NCI-H2171 (cell line): ENCODE data around the gene KIF18B.
A peak's percentile ranks its signal among the peaks of the same experiment; 100 is the strongest.

ENCODE experiments used
- DNase-seq: peaks from one replicate; lab custom pipeline; 2025; lab: John Stamatoyannopoulos, UW

The KIF18B gene

DNA sequence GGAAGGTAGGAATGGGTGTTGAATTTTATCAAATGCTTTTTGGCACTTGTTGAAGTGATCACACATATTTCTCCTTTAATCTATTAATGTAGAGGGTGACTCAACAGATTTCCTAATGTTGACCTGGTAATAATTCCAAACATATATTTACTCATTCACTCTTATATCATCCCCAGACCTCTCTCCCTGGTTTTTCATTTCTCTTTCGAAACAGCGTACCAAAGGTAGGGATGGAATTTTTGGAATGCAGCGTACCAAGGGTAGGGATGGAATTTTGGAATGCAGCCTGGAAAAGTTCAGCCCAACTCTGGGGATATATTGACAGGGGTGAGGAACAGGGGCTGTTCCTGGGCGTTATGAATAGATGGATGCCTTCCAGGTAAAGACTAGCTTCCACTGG, 7.3 kb downstream of the KIF18B start:
- no peak for DNase-seq

DNA sequence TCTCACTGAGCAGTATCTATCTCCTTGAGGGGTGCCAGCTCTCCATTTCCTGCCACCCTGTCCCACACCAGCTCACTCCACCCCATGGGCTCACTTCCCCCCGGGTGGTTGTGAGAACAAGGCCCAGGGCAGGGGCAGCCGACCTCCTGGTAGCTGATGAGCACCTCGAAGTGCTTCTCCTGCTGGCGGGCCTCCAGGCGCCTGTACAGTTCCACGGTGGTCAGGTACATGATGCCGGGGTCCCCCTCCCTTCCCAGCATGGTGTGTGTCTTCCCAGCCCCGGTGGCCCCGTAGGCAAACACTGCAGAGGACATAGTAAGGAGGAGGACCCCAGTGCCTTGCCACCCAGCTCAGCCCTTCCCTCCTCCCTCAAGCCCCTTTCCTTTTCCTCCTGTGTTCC, 12.5 kb downstream of the KIF18B start:
- no peak for DNase-seq

DNA sequence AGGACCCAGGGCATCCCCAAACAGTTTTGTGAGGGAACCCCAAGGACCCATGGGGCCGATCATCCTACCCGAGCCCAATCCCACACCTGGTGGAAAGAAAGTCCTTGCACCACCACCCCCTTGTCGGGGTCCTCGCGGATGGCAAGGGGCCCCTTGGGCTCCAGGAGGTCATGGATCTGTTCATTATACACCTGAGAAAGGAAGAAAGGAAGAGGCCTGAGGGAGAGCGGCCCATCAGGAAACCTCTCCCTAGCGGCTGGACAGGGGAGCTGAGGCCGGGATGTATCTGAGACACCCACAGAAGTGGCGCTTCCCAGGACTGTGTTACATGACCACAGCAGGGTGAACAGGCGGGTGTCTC, 12.8 kb downstream of the KIF18B start:
- no peak for DNase-seq

DNA sequence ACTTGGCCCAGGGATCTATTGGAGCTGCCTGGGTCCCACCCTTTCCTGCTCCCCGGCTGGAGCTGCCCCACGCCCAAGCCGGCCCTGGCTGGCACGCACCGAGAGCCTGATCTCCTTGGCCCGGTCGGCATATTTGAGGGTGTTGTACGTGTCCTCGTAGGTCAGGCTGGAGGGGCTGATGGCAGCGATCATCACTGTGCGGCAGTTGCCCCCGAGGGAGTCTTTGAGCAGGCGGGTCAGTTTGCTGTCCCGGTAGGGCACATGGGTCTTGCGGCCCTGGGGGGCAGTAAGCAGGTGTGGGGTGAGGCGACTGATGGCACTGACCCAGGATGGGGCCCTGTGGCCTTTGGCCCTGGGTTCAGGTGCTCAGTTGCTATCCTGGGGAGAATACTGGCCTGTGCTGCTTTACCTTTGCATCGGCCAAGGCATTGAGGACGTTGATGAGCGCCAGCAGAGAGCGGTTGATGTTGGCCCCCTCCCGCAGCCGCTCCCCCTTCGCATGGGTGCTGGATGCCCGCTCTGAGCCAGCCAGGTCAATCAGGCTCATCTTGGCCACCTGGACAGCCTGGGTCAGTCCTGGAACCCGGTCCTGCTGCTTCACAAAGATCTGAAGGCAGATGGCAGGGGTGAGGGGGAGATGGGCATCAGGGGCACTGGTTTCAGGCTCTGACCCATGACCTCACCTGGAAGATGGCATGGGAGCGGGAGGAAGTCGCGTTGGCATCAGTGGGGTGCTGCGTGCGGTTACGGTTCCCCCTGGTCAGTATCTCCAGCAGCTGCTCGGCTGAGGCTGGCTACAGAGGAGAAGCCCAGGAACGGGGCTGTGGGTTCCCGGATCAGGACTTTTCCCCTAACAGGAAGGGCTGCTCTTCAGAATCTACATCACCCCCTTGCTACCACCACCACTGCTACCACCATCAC, 13.5 kb downstream of the KIF18B start:
- DNase-seq: no peak

- no peak for DNase-seq
Observed at GRCh38 chr17:44932787-44933097, 14.8 kb downstream of the KIF18B start.

- no peak for DNase-seq
Observed at GRCh38 chr17:44932096-44932786, 15.3 kb downstream of the KIF18B start.

- DNase-seq: no peak
Observed at GRCh38 chr17:44931376-44931775, 16.2 kb downstream of the KIF18B start.

DNA sequence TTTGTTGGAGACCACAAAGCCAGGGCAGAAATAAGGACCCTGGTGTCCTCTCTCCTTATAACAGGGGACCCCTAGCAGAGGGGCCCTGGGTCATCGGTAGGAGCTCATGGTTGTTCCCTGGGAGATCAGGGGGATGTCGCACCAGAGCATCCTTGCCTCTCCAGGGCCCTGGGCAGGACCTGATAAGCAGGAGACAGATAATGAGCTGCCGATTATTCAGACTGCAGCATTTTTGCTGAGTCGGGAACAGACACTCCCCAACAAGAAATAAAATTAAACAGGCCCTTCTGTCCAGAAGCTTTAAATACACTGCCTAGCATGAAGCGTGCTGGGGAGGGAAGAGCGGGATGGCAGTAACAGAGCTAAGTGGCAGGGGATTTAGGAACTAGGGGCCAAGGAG, 16.9 kb downstream of the KIF18B start:
- no peak for DNase-seq

GRCh38 chr17:44928950-44929720, 18.4 kb downstream of the KIF18B start:
- DNase-seq: no peak

- DNase-seq: no peak
Observed at GRCh38 chr17:44928136-44928535, 19.4 kb downstream of the KIF18B start.

DNA sequence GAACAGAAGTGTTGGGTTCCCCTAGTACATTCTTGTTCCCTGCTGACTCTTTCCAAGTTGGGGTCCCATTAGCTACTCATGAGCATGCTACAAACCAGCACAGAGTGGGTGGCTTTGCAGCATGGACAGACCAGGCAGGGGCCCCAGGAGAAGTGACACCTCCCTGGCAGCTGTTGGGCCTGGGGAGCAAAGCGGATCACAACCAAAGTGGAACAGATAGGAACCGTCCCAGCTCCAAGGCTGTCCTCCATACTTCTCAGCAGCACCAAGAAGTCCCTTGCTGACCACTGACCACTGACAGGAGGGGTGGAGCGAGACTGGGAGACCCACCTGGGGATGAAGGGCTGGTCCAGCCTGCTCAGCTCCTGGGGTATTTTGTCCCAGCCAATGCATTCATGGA, 19.9 kb downstream of the KIF18B start:
- no peak for DNase-seq

GRCh38 chr17:44926821-44927525, 20.6 kb downstream of the KIF18B start:
- DNase-seq: no peak

GRCh38 chr17:44925731-44926697, 21.6 kb downstream of the KIF18B start:
- no peak for DNase-seq

GRCh38 chr17:44924107-44924544, 23.4 kb downstream of the KIF18B start:
- DNase-seq: no peak

- no peak for DNase-seq
Observed at GRCh38 chr17:44922746-44923470, 24.7 kb downstream of the KIF18B start.

DNA sequence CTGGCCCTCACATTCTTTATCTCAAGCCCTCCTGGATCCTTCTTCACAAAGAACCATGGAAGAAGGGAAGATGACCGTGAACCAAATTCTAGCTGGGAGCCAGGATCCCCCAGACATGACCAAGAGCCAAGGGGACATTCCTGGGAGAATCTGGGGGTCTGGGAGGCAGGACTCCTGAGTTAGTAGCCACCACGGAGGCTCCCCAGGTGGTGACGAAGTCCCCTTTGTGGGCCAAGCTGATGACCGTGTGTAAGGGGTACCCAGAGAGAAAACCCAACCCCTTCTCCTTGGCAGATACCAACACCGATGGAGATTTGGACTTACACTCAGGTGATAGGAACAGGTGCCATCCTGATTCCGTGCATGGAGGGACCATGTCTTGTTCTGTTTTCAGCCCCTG, 25.4 kb downstream of the KIF18B start:
- DNase-seq: no peak

DNA sequence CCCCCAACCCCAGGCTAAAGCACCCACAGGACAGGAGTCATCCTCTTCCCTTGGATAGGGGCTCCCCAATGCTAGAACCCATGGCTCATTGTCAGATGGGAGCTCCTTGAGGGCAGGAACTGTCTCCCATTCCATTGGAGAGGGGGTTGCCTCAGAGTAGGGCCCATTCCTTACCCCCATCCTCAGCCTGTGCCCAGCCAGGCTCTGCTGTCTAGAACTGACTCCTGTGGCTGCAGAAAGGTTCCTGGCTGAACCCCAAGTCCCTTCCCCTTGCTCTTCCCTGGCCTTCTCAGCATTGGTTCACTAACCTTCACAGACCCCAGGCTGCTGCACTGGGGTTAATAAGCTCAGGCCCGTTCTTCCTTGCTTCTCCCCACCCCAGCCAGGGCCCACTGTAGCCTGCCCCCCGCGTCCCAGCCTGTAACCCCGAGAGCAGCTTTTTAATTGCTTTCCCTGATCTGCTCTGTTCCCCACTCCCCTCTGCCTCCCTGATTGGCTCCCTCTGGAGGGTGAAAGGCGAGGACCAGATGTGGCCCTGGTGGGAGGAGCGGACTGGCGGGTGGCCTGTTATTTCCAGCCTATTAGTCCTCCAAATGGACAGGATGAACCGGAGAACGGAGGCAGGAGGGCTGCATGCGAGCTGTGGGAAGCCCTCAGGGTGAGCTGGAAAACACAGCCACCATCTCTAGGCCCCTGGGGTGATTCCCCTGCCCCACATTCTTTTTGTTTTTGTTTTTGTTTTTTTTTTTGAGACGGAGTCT, 26.3 kb downstream of the KIF18B start:
- peak; percentile 41 for DNase-seq

- DNase-seq: no peak
Observed at GRCh38 chr17:44920565-44920940, 27.0 kb downstream of the KIF18B start.

DNA sequence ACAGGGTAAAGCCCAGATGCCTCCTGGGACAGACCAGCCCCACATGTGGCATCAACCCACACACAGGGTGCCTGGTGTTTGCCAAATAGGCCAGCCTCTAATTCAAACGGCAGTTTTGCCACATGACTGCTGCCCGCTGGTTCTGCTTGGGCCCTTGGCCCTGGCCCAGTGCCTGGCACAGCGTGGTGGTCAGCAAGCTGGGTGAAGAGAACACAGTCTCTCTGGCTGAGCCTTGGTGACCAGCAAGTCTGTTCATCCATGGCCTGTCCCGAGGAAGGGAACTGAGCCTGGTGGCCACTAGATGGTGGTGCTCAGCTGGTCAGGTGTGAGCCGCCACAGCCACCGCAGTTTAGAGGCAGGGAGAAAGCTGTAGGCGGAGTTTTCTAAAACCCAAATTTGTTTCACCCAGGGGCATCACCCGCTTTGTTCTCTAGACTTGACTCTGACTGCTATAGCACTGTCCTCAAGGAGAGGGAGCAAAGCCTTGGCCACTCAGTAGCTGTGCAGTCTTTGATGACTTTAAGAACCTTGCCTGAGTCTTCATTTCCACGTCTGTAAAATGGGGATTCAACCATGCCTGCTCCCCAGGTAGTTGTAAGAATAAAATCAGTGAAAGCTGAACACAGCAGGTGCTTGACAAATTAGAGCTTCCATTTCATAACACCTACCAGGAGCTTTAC, 27.5 kb downstream of the KIF18B start:
- DNase-seq: no peak
